Measurements from ENCODE around the gene UBAP1L.

Gene UBAP1L

GRCh38 chr15:65089206-65089824 is 25.7 kb downstream of the UBAP1L start:
- Histone ChIP-seq H3K4me1 (ENCODE audit: insufficient read depth, low read length) (peaks cover 78% of the 10 kb centered on the region), H3K9me3 (ENCODE audit: low read length) (no peaks in the 10 kb centered on the region), H3K27ac (ENCODE audit: low read depth, low read length) (peak overlapping the region; percentile 85), H3K4me3 (ENCODE audit: low read depth in 1 of 2, low read length in 2 of 2) (no peak overlapping the region), H3K36me3 (ENCODE audit: insufficient read depth, low read length) (no peaks in the 10 kb centered on the region), H3K9ac (ENCODE audit: low read length) (no peak overlapping the region), H3K27me3 (ENCODE audit: control insufficient read depth in 1 of 2, insufficient read depth in 2 of 2, low read length in 2 of 2) (no peaks in the 10 kb centered on the region)

GRCh38 chr15:65088643-65089021 is 26.4 kb downstream of the UBAP1L start:
- Histone ChIP-seq H3K36me3 (ENCODE audit: insufficient read depth, low read length) (no peaks in the 10 kb centered on the region), H3K27me3 (ENCODE audit: control insufficient read depth in 1 of 2, insufficient read depth in 2 of 2, low read length in 2 of 2) (no peaks in the 10 kb centered on the region), H3K9me3 (ENCODE audit: low read length) (no peaks in the 10 kb centered on the region), H3K4me3 (ENCODE audit: low read depth in 1 of 2, low read length in 2 of 2) (no peak overlapping the region), H3K4me1 (ENCODE audit: insufficient read depth, low read length) (peaks cover 74% of the 10 kb centered on the region), H3K27ac (ENCODE audit: low read depth, low read length) (peak overlapping the region; percentile 85), H3K9ac (ENCODE audit: low read length) (no peak overlapping the region)

GRCh38 chr15:65087873-65088642 is 26.9 kb downstream of the UBAP1L start:
- H3K4me3 ChIP-seq (ENCODE audit: low read depth in 1 of 2, low read length in 2 of 2), result no peak overlapping the region
- no peaks in the 10 kb centered on the region for H3K36me3 ChIP-seq (ENCODE audit: insufficient read depth, low read length)
- H3K9me3 ChIP-seq (ENCODE audit: low read length), result no peaks in the 10 kb centered on the region
- no peaks in the 10 kb centered on the region for H3K27me3 ChIP-seq (ENCODE audit: control insufficient read depth in 1 of 2, insufficient read depth in 2 of 2, low read length in 2 of 2)
- H3K4me1 ChIP-seq (ENCODE audit: insufficient read depth, low read length), result peaks cover 74% of the 10 kb centered on the region
- peak overlapping the region; percentile 85 for H3K27ac ChIP-seq (ENCODE audit: low read depth, low read length)
- peak overlapping the region; percentile 74 for H3K9ac ChIP-seq (ENCODE audit: low read length)

- Histone ChIP-seq H3K27me3 (ENCODE audit: control insufficient read depth in 1 of 2, insufficient read depth in 2 of 2, low read length in 2 of 2) (no peaks in the 10 kb centered on the region), H3K9ac (ENCODE audit: low read length) (peak overlapping the region; percentile 74), H3K4me1 (ENCODE audit: insufficient read depth, low read length) (peaks cover 74% of the 10 kb centered on the region), H3K27ac (ENCODE audit: low read depth, low read length) (peak overlapping the region; percentile 85), H3K9me3 (ENCODE audit: low read length) (no peaks in the 10 kb centered on the region), H3K36me3 (ENCODE audit: insufficient read depth, low read length) (no peaks in the 10 kb centered on the region), H3K4me3 (ENCODE audit: low read depth in 1 of 2, low read length in 2 of 2) (no peak overlapping the region)
Observed at GRCh38 chr15:65087411-65087810, 27.6 kb downstream of the UBAP1L start.

- Histone ChIP-seq H3K36me3 (ENCODE audit: insufficient read depth, low read length) (no peaks in the 10 kb centered on the region), H3K9ac (ENCODE audit: low read length) (peak overlapping the region; percentile 74), H3K4me3 (ENCODE audit: low read depth in 1 of 2, low read length in 2 of 2) (no peak overlapping the region), H3K27ac (ENCODE audit: low read depth, low read length) (peak overlapping the region; percentile 85), H3K27me3 (ENCODE audit: control insufficient read depth in 1 of 2, insufficient read depth in 2 of 2, low read length in 2 of 2) (no peaks in the 10 kb centered on the region), H3K4me1 (ENCODE audit: insufficient read depth, low read length) (peaks cover 74% of the 10 kb centered on the region), H3K9me3 (ENCODE audit: low read length) (no peaks in the 10 kb centered on the region)
Observed at GRCh38 chr15:65086680-65087111, 28.3 kb downstream of the UBAP1L start.

GRCh38 chr15:65085990-65086679 is 28.9 kb downstream of the UBAP1L start:
- H3K27me3 ChIP-seq (ENCODE audit: control insufficient read depth in 1 of 2, insufficient read depth in 2 of 2, low read length in 2 of 2), result no peaks in the 10 kb centered on the region
- H3K4me3 ChIP-seq (ENCODE audit: low read depth in 1 of 2, low read length in 2 of 2), result no peak overlapping the region
- H3K4me1 ChIP-seq (ENCODE audit: insufficient read depth, low read length), result peaks cover 75% of the 10 kb centered on the region
- H3K36me3 ChIP-seq (ENCODE audit: insufficient read depth, low read length), result no peaks in the 10 kb centered on the region
- no peaks in the 10 kb centered on the region for H3K9me3 ChIP-seq (ENCODE audit: low read length)
- H3K27ac ChIP-seq (ENCODE audit: low read depth, low read length), result peak overlapping the region; percentile 85
- H3K9ac ChIP-seq (ENCODE audit: low read length), result no peak overlapping the region

- Histone ChIP-seq H3K4me3 (ENCODE audit: low read depth in 1 of 2, low read length in 2 of 2) (no peak overlapping the region), H3K4me1 (ENCODE audit: insufficient read depth, low read length) (peaks cover 78% of the 10 kb centered on the region), H3K9ac (ENCODE audit: low read length) (no peak overlapping the region), H3K27me3 (ENCODE audit: control insufficient read depth in 1 of 2, insufficient read depth in 2 of 2, low read length in 2 of 2) (no peaks in the 10 kb centered on the region), H3K36me3 (ENCODE audit: insufficient read depth, low read length) (no peaks in the 10 kb centered on the region), H3K27ac (ENCODE audit: low read depth, low read length) (peak overlapping the region; percentile 85), H3K9me3 (ENCODE audit: low read length) (no peaks in the 10 kb centered on the region)
Observed at GRCh38 chr15:65085207-65085753, 29.7 kb downstream of the UBAP1L start.

- Histone ChIP-seq H3K27me3 (ENCODE audit: control insufficient read depth in 1 of 2, insufficient read depth in 2 of 2, low read length in 2 of 2) (no peaks in the 10 kb centered on the region), H3K9me3 (ENCODE audit: low read length) (no peaks in the 10 kb centered on the region), H3K27ac (ENCODE audit: low read depth, low read length) (peak overlapping the region; percentile 51), H3K4me3 (ENCODE audit: low read depth in 1 of 2, low read length in 2 of 2) (no peak overlapping the region), H3K4me1 (ENCODE audit: insufficient read depth, low read length) (peaks cover 76% of the 10 kb centered on the region), H3K9ac (ENCODE audit: low read length) (no peak overlapping the region), H3K36me3 (ENCODE audit: insufficient read depth, low read length) (no peaks in the 10 kb centered on the region)
Observed at GRCh38 chr15:65084500-65085206, 30.3 kb downstream of the UBAP1L start.

- Histone ChIP-seq H3K4me3 (ENCODE audit: low read depth in 1 of 2, low read length in 2 of 2) (no peak overlapping the region), H3K27ac (ENCODE audit: low read depth, low read length) (peak overlapping the region; percentile 60), H3K9ac (ENCODE audit: low read length) (no peak overlapping the region)
Observed at GRCh38 chr15:65083262-65083701, 31.7 kb downstream of the UBAP1L start.

GRCh38 chr15:65082303-65082953 is 32.6 kb downstream of the UBAP1L start:
- H3K27ac ChIP-seq (ENCODE audit: low read depth, low read length), result peak overlapping the region; percentile 60
- peak overlapping the region; percentile 7 for H3K9ac ChIP-seq (ENCODE audit: low read length)

More at GRCh38 chr15:65083262-65083701, 31.7 kb downstream of the UBAP1L start:
- H3K36me3 ChIP-seq (ENCODE audit: insufficient read depth, low read length), result no peaks in the 10 kb centered on the region
- H3K9me3 ChIP-seq (ENCODE audit: low read length), result no peaks in the 10 kb centered on the region
- no peaks in the 10 kb centered on the region for H3K27me3 ChIP-seq (ENCODE audit: control insufficient read depth in 1 of 2, insufficient read depth in 2 of 2, low read length in 2 of 2)
- peaks cover 62% of the 10 kb centered on the region for H3K4me1 ChIP-seq (ENCODE audit: insufficient read depth, low read length)

More at GRCh38 chr15:65082303-65082953, 32.6 kb downstream of the UBAP1L start:
- Histone ChIP-seq H3K9me3 (ENCODE audit: low read length) (no peaks in the 10 kb centered on the region), H3K4me3 (ENCODE audit: low read depth in 1 of 2, low read length in 2 of 2) (no peak overlapping the region), H3K27me3 (ENCODE audit: control insufficient read depth in 1 of 2, insufficient read depth in 2 of 2, low read length in 2 of 2) (peaks cover 0 to 2% of the 10 kb centered on the region in 2 donors), H3K4me1 (ENCODE audit: insufficient read depth, low read length) (peaks cover 60% of the 10 kb centered on the region), H3K36me3 (ENCODE audit: insufficient read depth, low read length) (no peaks in the 10 kb centered on the region)

Data from muscle layer of colon (tissue), 2 donors.